Sigmoid colon (tissue), 4 donors: Measurements from ENCODE around the gene SRGAP1.

Source experiments
- EP300 ChIP-seq, 4 donors: sonication (generic); formaldehyde crosslinking; IDR thresholded peaks; one replicate each; pipeline ENCODE4 v1.6.1; 2017; ENCODE audit warnings: antibody characterized with exemption in 4 of 4
- POLR2A ChIP-seq, 2 donors: fragments of 450-650 bp; IDR thresholded peaks; one replicate each; pipeline ENCODE4 v1.6.1; 2016; ENCODE audit warnings: antibody characterized with exemption in 2 of 2, mild to moderate bottlenecking in 2 of 2, moderate library complexity in 2 of 2
- POLR2AphosphoS5 ChIP-seq, 4 donors: sonication (generic); formaldehyde crosslinking; IDR thresholded peaks; one replicate each; pipeline ENCODE4 v1.6.1; 2017; ENCODE audit warnings: antibody characterized with exemption in 4 of 4
- TF ChIP-seq, protein P1 (sequence below), 4 experiments: fragments of 450-650 bp in 3 of 4; fragments of 200-600 bp in 1 of 4; IDR thresholded peaks; one replicate each; pipeline ENCODE4 v1.5.1; 2016 to 2019; ENCODE audit warnings: antibody characterized with exemption in 4 of 4, mild to moderate bottlenecking in 3 of 4, moderate library complexity in 2 of 4

DNA sequence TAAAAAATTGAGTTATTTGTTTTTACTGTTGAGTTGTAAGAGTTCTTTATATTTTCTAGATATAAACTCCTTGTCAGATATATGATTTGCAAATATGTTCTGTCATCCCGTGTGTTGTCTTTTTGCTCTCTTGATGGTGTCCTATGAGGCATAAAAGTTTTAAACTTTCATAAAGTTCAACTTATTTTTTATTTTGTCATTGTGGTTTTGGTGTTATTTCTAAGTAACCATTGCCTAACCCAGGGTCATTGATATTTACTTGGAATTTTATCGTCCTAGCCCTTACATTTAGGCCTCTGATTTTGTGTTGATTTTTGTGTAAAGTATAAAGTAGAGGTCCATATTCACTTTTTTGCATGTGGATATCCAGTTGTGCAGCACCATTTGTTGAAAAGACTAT, 63.1 kb downstream of the SRGAP1 start:
- TF ChIP-seq EP300 (IDR thresholded peaks at IDR 0.05), result no peak
- TF ChIP-seq, protein P1, sequence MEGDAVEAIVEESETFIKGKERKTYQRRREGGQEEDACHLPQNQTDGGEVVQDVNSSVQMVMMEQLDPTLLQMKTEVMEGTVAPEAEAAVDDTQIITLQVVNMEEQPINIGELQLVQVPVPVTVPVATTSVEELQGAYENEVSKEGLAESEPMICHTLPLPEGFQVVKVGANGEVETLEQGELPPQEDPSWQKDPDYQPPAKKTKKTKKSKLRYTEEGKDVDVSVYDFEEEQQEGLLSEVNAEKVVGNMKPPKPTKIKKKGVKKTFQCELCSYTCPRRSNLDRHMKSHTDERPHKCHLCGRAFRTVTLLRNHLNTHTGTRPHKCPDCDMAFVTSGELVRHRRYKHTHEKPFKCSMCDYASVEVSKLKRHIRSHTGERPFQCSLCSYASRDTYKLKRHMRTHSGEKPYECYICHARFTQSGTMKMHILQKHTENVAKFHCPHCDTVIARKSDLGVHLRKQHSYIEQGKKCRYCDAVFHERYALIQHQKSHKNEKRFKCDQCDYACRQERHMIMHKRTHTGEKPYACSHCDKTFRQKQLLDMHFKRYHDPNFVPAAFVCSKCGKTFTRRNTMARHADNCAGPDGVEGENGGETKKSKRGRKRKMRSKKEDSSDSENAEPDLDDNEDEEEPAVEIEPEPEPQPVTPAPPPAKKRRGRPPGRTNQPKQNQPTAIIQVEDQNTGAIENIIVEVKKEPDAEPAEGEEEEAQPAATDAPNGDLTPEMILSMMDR (IDR thresholded peaks at IDR 0.05), result no peak
- TF ChIP-seq POLR2AphosphoS5 (IDR thresholded peaks at IDR 0.05), result no peak
- TF ChIP-seq POLR2A (IDR thresholded peaks at IDR 0.05), result no peak
